ENCODE data around the gene MORN4. TPM values are rescaled to one million over a fixed set of nuclear protein-coding genes. Genes with fewer than 3 reads are reported as not detected.
A peak's percentile ranks its signal among the peaks of the same experiment; 100 is the strongest.
"Not testable (repeated sequence)": the region's sequence is repeated elsewhere in the genome, so short reads cannot be mapped to it uniquely, and the experiment has no call there.

Gene MORN4
- total RNA-seq, 1 donor, result 5.6 TPM

DNA sequence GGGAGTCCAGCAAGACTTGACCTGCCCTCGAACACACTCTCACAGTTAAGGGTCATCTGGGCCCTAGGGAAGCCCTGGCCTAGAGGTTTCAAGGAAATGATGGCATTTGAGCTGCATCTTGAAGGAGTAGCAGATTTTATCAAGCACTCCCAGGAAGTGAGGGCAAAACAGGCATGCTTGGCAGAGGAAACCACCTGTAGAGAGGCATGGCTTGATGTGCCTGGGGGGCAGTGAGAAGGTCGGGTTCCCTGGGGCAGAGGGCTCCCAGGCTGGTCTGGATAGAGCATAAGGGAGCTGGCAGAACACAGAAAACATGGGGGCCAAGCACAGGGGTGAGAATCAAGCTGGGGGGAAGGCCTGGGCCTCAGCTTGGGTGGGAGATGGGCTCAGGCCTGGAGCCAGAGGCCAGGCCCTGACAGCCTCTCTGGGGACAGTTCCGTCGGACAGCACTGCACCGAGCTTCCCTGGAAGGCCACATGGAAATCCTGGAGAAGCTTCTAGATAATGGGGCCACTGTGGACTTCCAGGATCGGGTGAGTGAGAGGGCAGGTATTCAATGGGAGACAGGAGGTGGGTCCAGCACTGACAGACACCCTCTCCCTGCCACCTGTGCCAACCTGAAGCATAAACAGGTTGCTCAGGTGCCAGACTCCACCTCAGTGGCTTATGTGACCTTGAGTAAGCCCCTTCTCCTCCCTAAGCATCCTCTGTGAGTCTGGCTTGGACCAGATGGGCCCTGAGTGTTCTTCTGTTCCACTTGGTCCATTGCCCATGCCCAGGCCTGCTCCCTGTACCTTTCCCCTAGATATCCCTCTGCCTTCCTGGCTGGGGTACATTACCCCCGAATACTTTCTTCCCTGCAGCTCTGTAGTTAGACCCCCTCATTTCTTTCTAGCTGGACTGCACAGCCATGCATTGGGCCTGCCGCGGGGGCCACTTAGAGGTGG, 52.6 kb downstream of the MORN4 start:
- TF ChIP-seq, protein P1, sequence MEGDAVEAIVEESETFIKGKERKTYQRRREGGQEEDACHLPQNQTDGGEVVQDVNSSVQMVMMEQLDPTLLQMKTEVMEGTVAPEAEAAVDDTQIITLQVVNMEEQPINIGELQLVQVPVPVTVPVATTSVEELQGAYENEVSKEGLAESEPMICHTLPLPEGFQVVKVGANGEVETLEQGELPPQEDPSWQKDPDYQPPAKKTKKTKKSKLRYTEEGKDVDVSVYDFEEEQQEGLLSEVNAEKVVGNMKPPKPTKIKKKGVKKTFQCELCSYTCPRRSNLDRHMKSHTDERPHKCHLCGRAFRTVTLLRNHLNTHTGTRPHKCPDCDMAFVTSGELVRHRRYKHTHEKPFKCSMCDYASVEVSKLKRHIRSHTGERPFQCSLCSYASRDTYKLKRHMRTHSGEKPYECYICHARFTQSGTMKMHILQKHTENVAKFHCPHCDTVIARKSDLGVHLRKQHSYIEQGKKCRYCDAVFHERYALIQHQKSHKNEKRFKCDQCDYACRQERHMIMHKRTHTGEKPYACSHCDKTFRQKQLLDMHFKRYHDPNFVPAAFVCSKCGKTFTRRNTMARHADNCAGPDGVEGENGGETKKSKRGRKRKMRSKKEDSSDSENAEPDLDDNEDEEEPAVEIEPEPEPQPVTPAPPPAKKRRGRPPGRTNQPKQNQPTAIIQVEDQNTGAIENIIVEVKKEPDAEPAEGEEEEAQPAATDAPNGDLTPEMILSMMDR (IDR thresholded peaks at IDR 0.05; ENCODE audit: insufficient read depth, low read depth, low read length), result no peak
- H3K4me3 ChIP-seq (ENCODE audit: low read depth, low read length), result no peak overlapping the region
- no peak for DNase-seq (ENCODE audit: low read depth)

DNA sequence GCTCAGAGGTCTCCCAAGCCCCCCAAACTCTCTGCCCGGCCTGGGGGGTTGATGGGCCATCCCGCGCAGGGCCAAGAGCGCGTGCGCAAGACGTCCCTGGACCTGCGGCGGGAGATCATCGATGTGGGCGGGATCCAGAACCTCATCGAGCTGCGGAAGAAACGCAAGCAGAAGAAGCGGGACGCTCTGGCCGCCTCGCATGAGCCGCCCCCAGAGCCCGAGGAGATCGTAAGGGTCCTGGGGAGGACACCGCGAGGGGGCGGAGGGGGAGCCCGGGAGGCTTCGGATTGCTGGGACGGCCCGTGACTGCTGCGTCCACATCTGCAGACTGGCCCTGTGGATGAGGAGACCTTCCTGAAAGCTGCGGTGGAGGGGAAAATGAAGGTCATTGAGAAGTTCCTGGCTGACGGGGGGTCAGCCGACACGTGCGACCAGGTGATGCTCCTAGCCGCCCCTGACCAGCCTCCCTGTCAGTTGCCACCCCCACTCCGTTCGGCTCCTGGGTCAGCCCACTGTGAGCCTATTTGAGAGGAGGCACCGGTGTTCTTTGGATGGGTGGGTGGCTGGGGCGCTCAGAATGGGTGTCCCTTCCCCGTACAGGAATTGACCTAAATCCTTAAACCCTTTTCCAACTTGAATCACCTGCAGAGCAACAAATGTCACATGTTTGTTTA, 55.0 kb downstream of the MORN4 start:
- DNase-seq (ENCODE audit: low read depth), result no peak
- TF ChIP-seq, protein P1 (IDR thresholded peaks at IDR 0.05; ENCODE audit: insufficient read depth, low read depth, low read length), result no peak
- H3K4me3 ChIP-seq (ENCODE audit: low read depth, low read length), result peak overlapping the region; percentile 30

DNA sequence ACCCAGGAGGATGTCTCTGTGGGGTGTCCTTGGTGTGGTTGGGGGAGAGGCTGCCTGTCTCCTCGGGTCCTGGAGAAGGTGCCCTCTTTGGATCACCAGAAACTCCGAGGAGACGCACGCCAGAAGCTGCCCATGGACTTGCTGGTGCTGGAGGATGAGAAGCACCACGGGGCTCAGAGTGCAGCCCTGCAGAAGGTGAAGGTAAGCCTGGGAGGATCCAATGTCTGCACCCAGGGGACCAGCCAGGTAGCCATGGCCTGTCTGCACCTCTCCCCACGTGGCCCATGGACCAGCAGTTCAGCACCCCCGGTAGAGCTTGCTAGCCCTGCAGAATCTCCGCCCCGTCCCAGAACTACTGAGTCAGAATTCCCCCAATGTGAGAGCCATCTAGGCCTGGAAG, 55.6 kb downstream of the MORN4 start:
- no peak for DNase-seq (ENCODE audit: low read depth)
- no peak overlapping the region for H3K4me3 ChIP-seq (ENCODE audit: low read depth, low read length)
- TF ChIP-seq, protein P1 (IDR thresholded peaks at IDR 0.05; ENCODE audit: insufficient read depth, low read depth, low read length), result no peak

DNA sequence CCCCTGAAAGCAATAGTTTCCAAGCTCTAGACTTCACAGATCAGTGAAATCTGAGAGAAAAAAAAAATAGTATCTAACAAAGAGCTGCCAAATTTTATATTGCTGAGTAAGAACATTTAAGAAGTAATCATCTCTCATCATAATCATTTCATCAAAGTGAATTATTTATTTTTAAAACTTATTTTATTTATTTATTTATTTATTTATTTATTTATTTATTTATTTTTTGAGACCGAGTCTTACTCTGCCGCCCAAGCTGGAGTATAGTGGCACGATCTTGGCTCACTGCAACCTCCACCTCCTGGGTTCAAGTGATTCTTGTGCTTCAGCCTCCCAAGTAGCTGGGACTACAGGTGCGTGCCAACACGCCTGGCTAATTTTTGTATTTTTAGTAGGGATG, 56.8 kb downstream of the MORN4 start:
- H3K4me3 ChIP-seq (ENCODE audit: low read depth, low read length); DNase-seq (ENCODE audit: low read depth): not testable (repeated sequence)

DNA sequence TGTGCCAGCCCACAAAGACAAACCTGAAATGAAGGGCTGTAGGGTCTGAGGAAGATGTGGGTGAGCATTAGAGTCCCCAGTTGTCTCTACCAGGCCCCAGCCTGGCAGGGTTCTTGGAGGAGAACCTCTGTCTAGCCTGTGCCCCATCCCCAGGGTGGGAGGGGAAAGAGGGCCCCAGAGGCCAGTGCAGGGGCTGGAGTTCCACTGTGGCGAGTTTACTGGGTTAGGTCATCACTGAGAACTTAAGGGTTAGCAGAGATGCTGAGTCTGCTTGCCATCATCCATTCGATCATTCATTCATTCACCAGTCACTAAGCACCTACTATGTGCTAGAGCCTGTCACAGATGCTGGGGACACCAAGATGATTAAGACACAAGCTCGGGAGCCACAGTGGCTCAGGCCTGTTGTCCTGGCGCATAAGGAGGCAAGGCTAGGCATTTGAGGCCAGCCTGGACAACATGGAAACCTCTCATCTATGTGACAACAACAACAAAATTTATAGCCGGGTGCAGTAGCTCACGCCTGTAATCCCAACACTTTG, 58.1 kb downstream of the MORN4 start:
- peak; percentile 23 for DNase-seq (ENCODE audit: low read depth)
- TF ChIP-seq, protein P1 (IDR thresholded peaks at IDR 0.05; ENCODE audit: insufficient read depth, low read depth, low read length), result no peak

DNA sequence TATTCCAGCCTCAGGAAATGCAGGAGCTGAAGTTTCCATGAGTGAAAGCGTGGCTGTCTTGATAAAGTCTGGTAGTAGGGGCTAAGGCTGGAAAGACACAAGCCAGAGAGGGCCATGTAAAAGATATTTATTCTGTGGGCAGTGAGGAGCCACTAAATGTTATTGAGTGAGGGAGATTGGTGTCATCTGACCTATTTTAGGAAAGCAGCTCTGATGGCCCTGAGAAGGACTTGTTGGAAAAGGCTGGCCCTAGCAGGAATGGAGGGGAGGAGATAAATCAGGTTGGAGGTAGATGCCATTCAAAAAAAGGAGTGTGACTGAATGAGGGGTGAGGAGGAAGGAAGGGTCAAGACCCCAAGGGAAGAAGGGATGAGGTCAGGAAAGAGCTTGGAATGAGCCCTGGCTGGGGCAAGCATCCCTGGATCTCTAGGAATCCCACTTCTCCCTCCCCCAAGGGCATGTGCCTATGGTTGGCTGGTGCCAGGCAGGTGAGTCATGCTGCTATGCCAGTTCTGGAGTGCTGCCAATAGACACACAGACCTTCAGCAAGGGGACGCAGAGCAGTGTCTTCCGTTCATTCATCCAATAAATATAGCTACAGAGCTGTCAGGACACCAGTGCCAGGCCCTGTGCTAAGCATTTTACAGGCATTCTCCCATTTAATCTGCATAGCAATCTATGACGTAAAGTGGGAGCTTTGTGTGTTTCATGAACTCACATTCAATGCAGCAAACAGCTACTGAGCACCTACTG, 58.8 kb downstream of the MORN4 start:
- TF ChIP-seq, protein P1 (IDR thresholded peaks at IDR 0.05; ENCODE audit: insufficient read depth, low read depth, low read length), result no peak
- peak; percentile 54 for DNase-seq (ENCODE audit: low read depth)
- H3K4me3 ChIP-seq (ENCODE audit: low read depth, low read length), result no peak overlapping the region

More for the DNA sequence above, 58.1 kb downstream of the MORN4 start:
- no peak overlapping the region for H3K4me3 ChIP-seq (ENCODE audit: low read depth, low read length)
